ENCODE results near the gene IL5.

- TF ChIP-seq CTCF (IDR thresholded peaks at IDR 0.05; ENCODE audit: extremely low read depth in 1 of 2, insufficient read depth in 1 of 2, low read depth in 1 of 2, low read length in 2 of 2) (no peak), FOS (IDR thresholded peaks at IDR 0.05; ENCODE audit: borderline replicate concordance, insufficient read depth, low read length) (no peak), EZH2 (IDR thresholded peaks at IDR 0.05; ENCODE audit: borderline replicate concordance, low read depth, low read length, severe bottlenecking) (no peak), POLR2A (IDR thresholded peaks at IDR 0.05; ENCODE audit: low read depth, low read length) (no peak), POLR2AphosphoS5 (IDR thresholded peaks at IDR 0.05; ENCODE audit: insufficient read depth, low read depth, low read length) (no peak), GATA2 (IDR thresholded peaks at IDR 0.05; ENCODE audit: insufficient read depth, insufficient read length, low read depth, low read length) (no peak), MYC (IDR thresholded peaks at IDR 0.05; ENCODE audit: low read depth, low read length) (no peak), JUN (IDR thresholded peaks at IDR 0.05; ENCODE audit: borderline replicate concordance, insufficient read depth, insufficient read length, low read depth) (no peak)
- TF ChIP-seq, protein P1, sequence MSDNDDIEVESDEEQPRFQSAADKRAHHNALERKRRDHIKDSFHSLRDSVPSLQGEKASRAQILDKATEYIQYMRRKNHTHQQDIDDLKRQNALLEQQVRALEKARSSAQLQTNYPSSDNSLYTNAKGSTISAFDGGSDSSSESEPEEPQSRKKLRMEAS (IDR thresholded peaks at IDR 0.05; ENCODE audit: insufficient read depth, insufficient read length): no peak
Observed at GRCh38 chr5:132525299-132525724, 18.0 kb downstream of the IL5 start.

Measured in endothelial cell of umbilical vein (primary cell).